WTC11 (cell line): Measurements from ENCODE around the gene CNTNAP5. TPM values are rescaled to one million over a fixed set of nuclear protein-coding genes. Genes with fewer than 3 reads are reported as not detected.

Experiments used
- ATAC-seq: fragments of 200-7000 bp; cut with Tn5 transposase; 2 replicates; pipeline ENCODE4 v1.10.0; 2021; ENCODE audit warnings: mild to moderate bottlenecking, moderate library complexity
- CTCF ChIA-PET: fragments of 300-600 bp; sonication (Branson Sonifier 250); formaldehyde crosslinking; loops from one replicate; lab custom pipeline; 2021; ENCODE audit warnings: antibody characterized with exemption; lab: Charles Lee
- POLR2A ChIA-PET: fragments of 350-600 bp; sonication (Branson Sonifier 250); formaldehyde crosslinking; loops from one replicate; lab custom pipeline; 2021; ENCODE audit warnings: antibody characterized with exemption; lab: Charles Lee
- DNase-seq: peaks from one replicate; pipeline ENCODE4 v3.0.0; 2021; ENCODE audit warnings: low spot score
- H3K27ac Mint-ChIP-seq: 2 replicates; pipeline ENCODE4 v1.8.0; 2021; ENCODE audit warnings: mixed read lengths
- H3K27me3 Mint-ChIP-seq: 2 replicates; pipeline ENCODE4 v1.8.0; 2021; ENCODE audit warnings: low read depth, mild to moderate bottlenecking, moderate library complexity, mixed read lengths
- H3K36me3 Mint-ChIP-seq: 2 replicates; pipeline ENCODE4 v1.8.0; 2021; ENCODE audit warnings: mixed read lengths
- H3K4me1 Mint-ChIP-seq: 2 replicates; pipeline ENCODE4 v1.8.0; 2022; ENCODE audit warnings: mixed read lengths
- H3K4me3 Mint-ChIP-seq: 2 replicates; pipeline ENCODE4 v1.8.0; 2021; ENCODE audit warnings: mild to moderate bottlenecking, moderate library complexity, mixed read lengths
- H3K9me3 Mint-ChIP-seq: 2 replicates; pipeline ENCODE4 v1.8.0; 2021; ENCODE audit warnings: mixed read lengths
- AFF4 ChIP-seq: sonication (generic); formaldehyde crosslinking; IDR thresholded peaks from 2 replicates; pipeline ENCODE4 v1.8.1; 2023; ENCODE audit warnings: mild to moderate bottlenecking, missing genetic modification reagents, borderline replicate concordance
- AR ChIP-seq: fragments of 250-450 bp; sonication (Bioruptor Pico); IDR thresholded peaks from 2 replicates; pipeline ENCODE4 v1.9.0; 2021; ENCODE audit warnings: mild to moderate bottlenecking
- ATF2 ChIP-seq: sonication (generic); formaldehyde crosslinking; IDR thresholded peaks from 2 replicates; pipeline ENCODE4 v1.8.1; 2022; ENCODE audit warnings: low read depth, missing genetic modification reagents, borderline replicate concordance
- CREB1 ChIP-seq: sonication (generic); formaldehyde crosslinking; IDR thresholded peaks from 2 replicates; pipeline ENCODE4 v1.8.0; 2023; ENCODE audit warnings: mild to moderate bottlenecking, missing genetic modification reagents
- E2F4 ChIP-seq: sonication (generic); formaldehyde crosslinking; IDR thresholded peaks from 2 replicates; pipeline ENCODE4 v1.8.1; 2022; ENCODE audit warnings: low read depth, mild to moderate bottlenecking, moderate library complexity, missing genetic modification reagents, borderline replicate concordance
- E2F5 ChIP-seq: sonication (generic); formaldehyde crosslinking; IDR thresholded peaks from 2 replicates; pipeline ENCODE4 v1.8.1; 2022; ENCODE audit warnings: mild to moderate bottlenecking, moderate library complexity, missing genetic modification reagents
- ETV6 ChIP-seq: sonication (generic); formaldehyde crosslinking; IDR thresholded peaks from 2 replicates; pipeline ENCODE4 v1.8.1; 2022; ENCODE audit warnings: mild to moderate bottlenecking, missing genetic modification reagents
- FOXK1 ChIP-seq: sonication (generic); formaldehyde crosslinking; IDR thresholded peaks from 2 replicates; pipeline ENCODE4 v1.8.0; 2022; ENCODE audit warnings: mild to moderate bottlenecking, moderate library complexity, missing genetic modification reagents
- GRHL2 ChIP-seq: fragments of 250-450 bp; sonication (Bioruptor Pico); IDR thresholded peaks from 2 replicates; pipeline ENCODE4 v1.8.0; 2022; ENCODE audit warnings: mild to moderate bottlenecking, moderate library complexity; ENCODE audit not compliant: insufficient replicate concordance, severe bottlenecking
- IRF2 ChIP-seq: sonication (generic); formaldehyde crosslinking; IDR thresholded peaks from 2 replicates; pipeline ENCODE4 v1.8.0; 2022; ENCODE audit warnings: low read depth, missing genetic modification reagents, borderline replicate concordance
- NR2C2 ChIP-seq: sonication (generic); formaldehyde crosslinking; IDR thresholded peaks from 2 replicates; pipeline ENCODE4 v1.8.0; 2022; ENCODE audit warnings: mild to moderate bottlenecking, missing genetic modification reagents
- RORB ChIP-seq: fragments of 250-450 bp; sonication (Bioruptor Pico); IDR thresholded peaks from 2 replicates; pipeline ENCODE4 v1.9.0; 2021; ENCODE audit warnings: mild to moderate bottlenecking
- ZNF138 ChIP-seq: sonication (generic); formaldehyde crosslinking; conservative IDR thresholded peaks from 2 replicates; pipeline ENCODE4 v1.8.1; 2022; ENCODE audit warnings: mild to moderate bottlenecking, moderate library complexity, missing genetic modification reagents
- ZNF232 ChIP-seq: sonication (generic); formaldehyde crosslinking; IDR thresholded peaks from 2 replicates; pipeline ENCODE4 v1.8.0; 2022; ENCODE audit warnings: mild to moderate bottlenecking, missing genetic modification reagents
- ZNF532 ChIP-seq: fragments of 250-450 bp; sonication (Bioruptor Pico); IDR thresholded peaks from 2 replicates; pipeline ENCODE4 v1.9.0; 2021; ENCODE audit warnings: mild to moderate bottlenecking, borderline replicate concordance
- ZSCAN18 ChIP-seq: fragments of 250-450 bp; sonication (Bioruptor Pico); IDR thresholded peaks from 2 replicates; pipeline ENCODE4 v2.1.2; 2022; ENCODE audit warnings: mild to moderate bottlenecking, moderate library complexity
- total RNA-seq: library from RNA; stranded (reverse); gene quantifications from 3 replicates; pipeline ENCODE4 v1.2.3, GENCODE V29; 2021

CNTNAP5 gene
- total RNA-seq, 1 experiment from 2014 or later = 0.22 TPM

GRCh38 chr2:124264551-124265091 lies 239.5 kb downstream of the CNTNAP5 start (continued):
- TF ChIP-seq IRF2 (CRISPR knock-in tag) (no peak), AFF4 (CRISPR knock-in tag) (no peak)

GRCh38 chr2:124267794-124268193 lies 242.7 kb downstream of the CNTNAP5 start:
- no peak for DNase-seq
- H3K36me3 Mint-ChIP-seq = no peaks in the 10 kb centered on the region
- H3K4me3 Mint-ChIP-seq = no peak overlapping the region
- H3K27ac Mint-ChIP-seq = no peak overlapping the region
- TF ChIP-seq FOXK1 (CRISPR knock-in tag) = no peak
- TF ChIP-seq E2F5 (CRISPR knock-in tag) = no peak
- TF ChIP-seq GRHL2 (CRISPR knock-in tag) = no peak
- no peak for TF ChIP-seq ATF2 (CRISPR knock-in tag)
- TF ChIP-seq CREB1 (CRISPR knock-in tag) = no peak
- no peak for TF ChIP-seq E2F4
- no peak for TF ChIP-seq ZNF232 (CRISPR knock-in tag)
- TF ChIP-seq ZNF138 (CRISPR knock-in tag) = no peak
- no peak for TF ChIP-seq RORB (CRISPR knock-in tag)
- no peak for TF ChIP-seq ZNF532 (CRISPR knock-in tag)
- TF ChIP-seq AR (CRISPR knock-in tag) = no peak
- no peak for TF ChIP-seq ETV6 (CRISPR knock-in tag)
- no peak for TF ChIP-seq NR2C2 (CRISPR knock-in tag)
- TF ChIP-seq ZSCAN18 (CRISPR knock-in tag) = no peak
- TF ChIP-seq, all 79 proteins: peak for 0
- CTCF ChIA-PET = no interaction called here
- Mint-ChIP-seq H3K27me3 (no peaks in the 10 kb centered on the region), H3K4me1 (peaks cover 5% of the 10 kb centered on the region), H3K9me3 (no peaks in the 10 kb centered on the region)
- ATAC-seq = no peak
- POLR2A ChIA-PET = no interaction called here
